ENCODE data around the gene SBF2. TPM values are rescaled to one million over a fixed set of nuclear protein-coding genes. Genes with fewer than 3 reads are reported as not detected.

SBF2 gene
- total and polyA plus RNA-seq, 2 donors (not counting 3 experiments of a cell fraction or from before 2014, with no cell fraction given) = 15.4 to 42.4 TPM

DNA sequence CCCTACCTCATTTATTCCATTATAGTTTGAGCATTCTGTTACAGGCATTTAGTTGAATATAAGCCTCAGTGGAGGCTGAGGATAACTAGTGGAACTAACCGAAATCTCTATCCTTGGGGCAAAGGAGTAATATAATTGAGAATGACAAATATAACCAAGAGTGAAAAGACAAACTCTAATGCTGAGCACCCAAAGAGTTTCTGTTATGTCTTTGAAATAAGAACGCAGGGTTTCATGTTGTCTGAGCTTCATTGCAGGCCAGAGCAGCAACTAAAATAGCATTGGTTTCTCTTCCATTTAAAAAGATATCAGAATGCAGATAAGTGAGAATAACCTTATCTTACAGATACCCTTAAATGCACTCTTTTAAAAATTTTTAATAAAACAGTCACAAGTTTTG lies 131.8 kb downstream of the SBF2 start:
- ChIA-PET CTCF (interaction anchor here (1.2 to 2.0 kb wide), 2 partner anchors 85 to 204 kb away, joined by 3 to 5 read pairs; no protein-coding TSS in a partner anchor), POLR2A (no interaction called here)
- Histone ChIP-seq H3K36me3 (ENCODE audit: control insufficient read depth in 2 of 2, extremely low read depth in 1 of 2, insufficient read depth in 2 of 2, low read length in 2 of 2) (no peaks in the 10 kb centered on the region), H3K9me1 (replicated peaks; ENCODE audit: control insufficient read depth, extremely low read depth, insufficient read depth, low read length) (no peaks in the 10 kb centered on the region), H3K4me1 (ENCODE audit: control insufficient read depth, extremely low read depth, insufficient read depth, low read length) (no peaks in the 10 kb centered on the region), H3K9me3 (replicated peaks; ENCODE audit: control insufficient read depth, insufficient read depth, low read length) (no peaks in the 10 kb centered on the region), H3K4me2 (ENCODE audit: insufficient read depth, low read length) (no peak overlapping the region), H3K79me2 (ENCODE audit: control insufficient read depth, insufficient read depth, low read length) (peaks cover 13% of the 10 kb centered on the region), H3K27ac (ENCODE audit: insufficient read depth, low read depth, low read length) (no peak overlapping the region), H3K27me3 (ENCODE audit: control insufficient read depth in 2 of 2, insufficient read depth in 2 of 2, low read length in 2 of 2) (no peaks in the 10 kb centered on the region), H2AFZ (ENCODE audit: low read depth, low read length) (no peak overlapping the region), H3K4me3 (replicated peaks in 1 of 3; ENCODE audit: insufficient read depth in 1 of 3, low read depth in 1 of 3, low read length in 3 of 3) (no peak overlapping the region), H4K20me1 (replicated peaks; ENCODE audit: control insufficient read depth, extremely low read depth, insufficient read depth, low read length) (no peaks in the 10 kb centered on the region), H3K9ac (replicated peaks; ENCODE audit: extremely low read depth, insufficient read depth, low read length) (no peak overlapping the region)
- dilution Hi-C loops (cut with MboI; ENCODE audit: extremely low pct_ligation_motif_present, low sequenced_read_pairs) (no loop called here), intact Hi-C loops (cut with micrococcal nuclease) (no loop called here)
- FAIRE-seq = no peak
- TF ChIP-seq EZH2 (IDR thresholded peaks at IDR 0.05; ENCODE audit: borderline replicate concordance, low read depth, low read length, severe bottlenecking) = no peak
- TF ChIP-seq JUN (IDR thresholded peaks at IDR 0.05; ENCODE audit: borderline replicate concordance, insufficient read depth, insufficient read length, low read depth) = no peak
- TF ChIP-seq MAX (IDR thresholded peaks at IDR 0.05; ENCODE audit: insufficient read depth, insufficient read length) = no peak
- no peak for TF ChIP-seq GATA2 (IDR thresholded peaks at IDR 0.05; ENCODE audit: insufficient read depth, insufficient read length, low read depth, low read length)
- no peak for TF ChIP-seq FOS (IDR thresholded peaks at IDR 0.05; ENCODE audit: borderline replicate concordance, insufficient read depth, low read length)
- no peak for TF ChIP-seq POLR2A (IDR thresholded peaks at IDR 0.05; ENCODE audit: low read depth, low read length)
- TF ChIP-seq MYC (IDR thresholded peaks at IDR 0.05; ENCODE audit: low read depth, low read length) = no peak
- TF ChIP-seq POLR2AphosphoS5 (IDR thresholded peaks at IDR 0.05; ENCODE audit: insufficient read depth, low read depth, low read length) = no peak
- no peak for TF ChIP-seq CTCF (IDR thresholded peaks at IDR 0.05; ENCODE audit: extremely low read depth in 1 of 2, insufficient read depth in 1 of 2, low read depth in 1 of 2, low read length in 2 of 2)
- BruUV-seq (replicated peaks) = no TSS peak
- DNase-seq (ENCODE audit: low read depth, low spot score) = no peak
